MCF 10A (cell line): ENCODE results near the gene TNFRSF4. TPM values are rescaled to one million over a fixed set of nuclear protein-coding genes. Genes with fewer than 3 reads are reported as not detected.
A peak's percentile ranks its signal among the peaks of the same experiment; 100 is the strongest.

Source experiments
- BruUV-seq: library from RNA; stranded (reverse); fragments of 400-500 nt; replicated peaks from 2 replicates; lab custom pipeline; 2021; lab: Mats Ljungman, UMichigan
- CTCF ChIA-PET: fragments of 300-600 bp; sonication (Branson Sonifier 250); formaldehyde crosslinking; extraction: SDS; loops from one replicate; lab custom pipeline; 2021; ENCODE audit warnings: antibody characterized with exemption, inconsistent platforms; lab: Yijun Ruan, JAX
- POLR2A ChIA-PET: fragments of 300-600, 350-650 bp; sonication (Branson Sonifier 250); formaldehyde crosslinking; extraction: SDS; loops from one replicate; lab custom pipeline; 2020; ENCODE audit warnings: antibody characterized with exemption, inconsistent platforms; lab: Yijun Ruan, JAX
- DNase-seq: peaks from one replicate; pipeline ENCODE4 v3.0.0-alpha.2; 2018; ENCODE audit not compliant: unreplicated experiment
- H3K27ac Mint-ChIP-seq: one replicate; pipeline ENCODE4 v1.8.0; 2022; ENCODE audit warnings: mild to moderate bottlenecking, low read depth, mixed read lengths; ENCODE audit not compliant: unreplicated experiment
- H3K27me3 Mint-ChIP-seq: one replicate; pipeline ENCODE4 v1.8.0; 2022; ENCODE audit warnings: mixed read lengths; ENCODE audit not compliant: insufficient read depth, unreplicated experiment
- H3K36me3 Mint-ChIP-seq: one replicate; pipeline ENCODE4 v1.8.0; 2022; ENCODE audit warnings: mild to moderate bottlenecking, moderate library complexity, mixed read lengths; ENCODE audit not compliant: insufficient read depth, unreplicated experiment
- H3K4me1 Mint-ChIP-seq: one replicate; pipeline ENCODE4 v1.8.0; 2022; ENCODE audit warnings: mixed read lengths; ENCODE audit not compliant: insufficient read depth, unreplicated experiment
- H3K4me3 Mint-ChIP-seq: one replicate; pipeline ENCODE4 v1.8.0; 2022; ENCODE audit warnings: mild to moderate bottlenecking, moderate library complexity, mixed read lengths; ENCODE audit not compliant: unreplicated experiment
- H3K9me3 Mint-ChIP-seq: one replicate; pipeline ENCODE4 v1.8.0; 2022; ENCODE audit warnings: mixed read lengths; ENCODE audit not compliant: unreplicated experiment
- CTCF ChIP-seq: fragments of 200-600 bp; IDR thresholded peaks from one replicate; pipeline ENCODE4 v1.8.0; 2022; ENCODE audit warnings: antibody characterized with exemption, mild to moderate bottlenecking; ENCODE audit not compliant: unreplicated experiment
- intact Hi-C: fragments of 100-400 bp; cut with micrococcal nuclease; formaldehyde crosslinking; loops from 2 replicates; pipeline ENCODE4 v1.14.1; 2022
- total RNA-seq: library from RNA; stranded (reverse); gene quantifications from 2 replicates; pipeline ENCODE4 v1.2.3, GENCODE V29; 2022

The TNFRSF4 gene
- total RNA-seq, 1 experiment from 2014 or later: not detected

DNA sequence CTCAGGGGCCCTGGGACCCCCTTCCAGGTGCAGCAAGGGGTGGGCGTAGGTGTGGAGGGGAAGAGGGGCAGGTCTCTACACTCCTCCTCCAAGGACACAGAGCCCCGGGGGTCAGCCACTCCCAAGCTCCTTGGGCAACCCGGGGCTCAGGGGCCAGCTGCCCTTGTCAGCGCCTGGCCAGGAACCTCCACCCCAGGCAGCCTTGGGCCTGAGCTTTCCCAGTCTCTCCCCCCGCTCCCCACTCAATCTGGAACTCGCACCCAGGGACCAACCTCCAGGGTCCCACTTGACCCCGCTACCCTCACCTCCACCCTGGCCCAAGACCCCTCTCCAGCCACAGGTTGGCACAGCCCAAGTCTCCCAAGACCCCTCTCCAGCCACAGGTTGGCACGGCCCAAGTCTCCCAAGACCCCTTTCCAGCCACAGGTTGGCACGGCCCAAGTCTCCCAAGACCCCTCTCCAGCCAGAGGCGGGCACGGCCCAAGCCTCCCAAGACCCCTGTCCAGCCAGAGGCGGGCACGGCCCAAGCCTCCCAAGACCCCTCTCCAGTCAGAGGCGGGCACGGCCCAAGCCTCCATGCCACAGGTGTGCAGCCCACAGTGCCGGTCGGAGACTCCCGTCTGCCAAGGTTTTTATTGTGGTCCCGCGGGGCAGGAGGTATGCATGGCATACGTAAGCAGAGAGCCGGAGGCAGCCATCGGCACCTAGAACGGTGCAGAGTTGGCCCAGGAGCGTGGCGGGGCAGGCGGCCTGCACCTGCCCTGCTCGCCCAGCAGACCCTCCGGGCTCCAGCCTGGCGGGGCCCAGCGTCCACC is 3.0 kb downstream of the TNFRSF4 start:
- no TSS peak for BruUV-seq
- Mint-ChIP-seq H3K27ac (no peak overlapping the region), H3K27me3 (no peaks in the 10 kb centered on the region), H3K9me3 (no peaks in the 10 kb centered on the region), H3K4me3 (no peak overlapping the region), H3K4me1 (peaks cover 15% of the 10 kb centered on the region), H3K36me3 (peaks cover 5% of the 10 kb centered on the region)
- ChIA-PET POLR2A (interaction anchor here (0.6 kb wide), 1 partner anchor 100 kb away, joined by 3 read pairs; no protein-coding TSS in a partner anchor), CTCF (no interaction called here)
- intact Hi-C loops: no loop called here
- DNase-seq: no peak
- no peak for TF ChIP-seq CTCF

DNA sequence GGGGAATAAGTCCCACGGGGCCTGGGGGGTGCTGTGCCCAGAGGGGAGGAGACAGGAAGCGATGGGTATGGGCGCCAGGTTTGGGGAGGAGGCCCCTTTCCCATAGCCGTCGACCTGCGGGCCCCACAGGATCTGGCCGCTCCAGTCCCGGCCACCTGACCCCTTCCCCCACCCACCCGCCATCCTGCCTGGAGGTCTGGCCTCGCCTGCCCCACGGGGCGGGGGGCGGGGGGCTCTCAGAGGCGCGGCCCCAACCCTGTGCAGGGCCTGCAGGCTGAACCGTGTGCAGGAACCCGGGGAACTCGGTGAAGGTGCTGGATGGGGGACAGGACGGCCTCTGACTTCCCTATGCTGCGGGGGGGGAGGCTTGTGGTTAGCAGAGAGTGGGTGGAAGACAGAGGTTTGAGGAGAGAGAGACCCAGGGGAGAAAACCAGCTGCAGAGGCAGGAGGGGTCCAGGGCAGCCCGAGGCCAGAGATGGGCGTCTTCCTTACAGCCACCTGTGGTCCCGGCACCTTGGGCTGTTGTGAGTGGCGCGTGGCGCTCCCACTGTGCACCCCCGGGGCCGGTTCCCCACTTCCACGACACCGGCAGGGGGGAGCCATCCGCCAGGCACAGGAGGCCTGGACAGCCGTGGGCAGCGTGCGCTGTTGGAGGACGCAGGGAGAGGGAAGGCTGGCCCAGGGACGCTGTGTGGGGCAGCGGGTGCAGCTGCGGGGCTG is 5.1 kb downstream of the TNFRSF4 start:
- intact Hi-C loops: no loop called here
- TF ChIP-seq CTCF: no peak
- ChIA-PET CTCF (interaction anchor here (0.6 kb wide), 1 partner anchor 37 kb away, joined by 3 read pairs; no protein-coding TSS in a partner anchor), POLR2A (no interaction called here)
- BruUV-seq: no TSS peak
- peaks cover 15% of the 10 kb centered on the region for H3K4me1 Mint-ChIP-seq
- no peak for DNase-seq
- H3K4me3 Mint-ChIP-seq: no peak overlapping the region
- peak overlapping the region; percentile 76 for H3K27ac Mint-ChIP-seq
- H3K27me3 Mint-ChIP-seq: no peaks in the 10 kb centered on the region
- peaks cover 5% of the 10 kb centered on the region for H3K36me3 Mint-ChIP-seq
- no peaks in the 10 kb centered on the region for H3K9me3 Mint-ChIP-seq

DNA sequence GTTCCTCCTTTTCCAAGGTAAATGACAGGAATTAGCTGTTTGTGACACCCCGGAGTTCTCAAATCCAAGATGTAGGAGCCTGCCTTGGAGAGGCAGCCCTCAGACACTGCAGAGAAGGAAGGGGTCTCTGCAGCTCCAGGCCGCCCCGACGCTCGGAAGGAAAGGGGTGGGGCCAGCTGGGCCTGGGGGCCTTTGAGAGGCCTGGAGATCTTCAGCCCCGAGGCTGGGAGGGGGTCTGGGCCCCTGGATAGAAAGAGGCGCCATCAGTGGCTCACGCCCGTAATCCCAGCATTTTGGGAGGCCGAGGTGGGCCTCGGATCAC is 6.4 kb downstream of the TNFRSF4 start:
- POLR2A ChIA-PET: interaction anchor here (1.2 kb wide), 1 partner anchor 33 kb away, joined by 3 read pairs; no protein-coding TSS in a partner anchor

More for the DNA sequence above, 6.4 kb downstream of the TNFRSF4 start:
- DNase-seq: no peak
- peaks cover 5% of the 10 kb centered on the region for H3K36me3 Mint-ChIP-seq
- H3K27me3 Mint-ChIP-seq: no peaks in the 10 kb centered on the region
- H3K4me1 Mint-ChIP-seq: peaks cover 15% of the 10 kb centered on the region
- CTCF ChIA-PET: interaction anchor here (0.5 to 1.1 kb wide), 4 partner anchors 12 to 85 kb away, joined by 3 to 4 read pairs (median 3); no protein-coding TSS in a partner anchor
- no peaks in the 10 kb centered on the region for H3K9me3 Mint-ChIP-seq
- BruUV-seq: no TSS peak
- TF ChIP-seq CTCF: no peak
- intact Hi-C loops: no loop called here
- H3K4me3 Mint-ChIP-seq: peak overlapping the region; percentile 64
- peak overlapping the region; percentile 76 for H3K27ac Mint-ChIP-seq
